HepG2 (cell line): Measurements from ENCODE around the gene TMEM39A. TPM values are rescaled to one million over a fixed set of nuclear protein-coding genes. Genes with fewer than 3 reads are reported as not detected.

Source experiments
- ARNTL ChIP-seq: sonication (generic); formaldehyde crosslinking; IDR thresholded peaks from 2 replicates; pipeline ENCODE4 v1.4.0; 2020; ENCODE audit warnings: mild to moderate bottlenecking, missing genetic modification reagents
- CHCHD3 ChIP-seq: sonication (generic); formaldehyde crosslinking; IDR thresholded peaks from 2 replicates; pipeline ENCODE4 v1.8.0; 2022; ENCODE audit warnings: mild to moderate bottlenecking, missing genetic modification reagents, moderate library complexity
- HOXA5 ChIP-seq: sonication (generic); formaldehyde crosslinking; IDR thresholded peaks from 2 replicates; pipeline ENCODE4 v1.4.0; 2020; ENCODE audit warnings: missing genetic modification reagents
- JDP2 ChIP-seq: sonication (generic); formaldehyde crosslinking; IDR thresholded peaks from 2 replicates; pipeline ENCODE4 v1.8.1; 2022; ENCODE audit warnings: missing genetic modification reagents, borderline replicate concordance
- KLF12 ChIP-seq: sonication (generic); formaldehyde crosslinking; IDR thresholded peaks from 2 replicates; pipeline ENCODE4 v1.4.0; 2020; ENCODE audit warnings: missing genetic modification reagents, borderline replicate concordance
- NFE2 ChIP-seq: sonication (generic); formaldehyde crosslinking; IDR thresholded peaks from 2 replicates; pipeline ENCODE4 v1.4.0; 2020; ENCODE audit warnings: missing genetic modification reagents
- NR3C1 ChIP-seq: sonication (generic); formaldehyde crosslinking; IDR thresholded peaks from 2 replicates; pipeline ENCODE4 v1.4.0; 2020; ENCODE audit warnings: missing genetic modification reagents
- PCBP2 ChIP-seq: fragments of 200-400 bp; formaldehyde crosslinking; optimal IDR thresholded peaks from 2 replicates; pipeline ENCODE3; 2018; ENCODE audit warnings: low read length, low read depth; ENCODE audit not compliant: poor library complexity, severe bottlenecking
- RELA ChIP-seq: sonication (generic); formaldehyde crosslinking; IDR thresholded peaks from 2 replicates; pipeline ENCODE4 v1.4.0; 2020; ENCODE audit warnings: missing genetic modification reagents
- REXO4 ChIP-seq: sonication (generic); formaldehyde crosslinking; IDR thresholded peaks from 2 replicates; pipeline ENCODE4 v1.8.0; 2022; ENCODE audit warnings: missing genetic modification reagents, mild to moderate bottlenecking, borderline replicate concordance
- RFX5 ChIP-seq: IDR thresholded peaks from 2 replicates; pipeline ENCODE4 v1.6.1; 2011; ENCODE audit warnings: low read depth, low read length, improper control_type of control experiment
- STAG1 ChIP-seq: sonication (generic); formaldehyde crosslinking; IDR thresholded peaks from 2 replicates; pipeline ENCODE4 v1.4.0; 2020; ENCODE audit warnings: missing genetic modification reagents
- UBTF ChIP-seq: sonication (generic); formaldehyde crosslinking; IDR thresholded peaks from 2 replicates; pipeline ENCODE4 v1.4.0; 2020; ENCODE audit warnings: mild to moderate bottlenecking, missing genetic modification reagents
- YEATS4 ChIP-seq: sonication (generic); formaldehyde crosslinking; IDR thresholded peaks from 2 replicates; pipeline ENCODE4 v1.4.0; 2020; ENCODE audit warnings: missing genetic modification reagents, borderline replicate concordance
- ZBTB33 ChIP-seq: sonication (generic); formaldehyde crosslinking; IDR thresholded peaks from 2 replicates; pipeline ENCODE4 v1.4.0; 2020; ENCODE audit warnings: missing genetic modification reagents
- ZHX1 ChIP-seq: sonication (generic); formaldehyde crosslinking; IDR thresholded peaks from 2 replicates; pipeline ENCODE4 v1.8.1; 2022; ENCODE audit warnings: low read depth, mild to moderate bottlenecking, missing genetic modification reagents
- ZMAT3 ChIP-seq: sonication (generic); formaldehyde crosslinking; conservative IDR thresholded peaks from 2 replicates; pipeline ENCODE4 v1.7.0; 2021; ENCODE audit warnings: missing genetic modification reagents
- ZNF230 ChIP-seq: sonication (generic); formaldehyde crosslinking; IDR thresholded peaks from 2 replicates; pipeline ENCODE4 v1.4.0; 2020; ENCODE audit warnings: mild to moderate bottlenecking, missing genetic modification reagents
- ZNF282 ChIP-seq: fragments of 450-650 bp; IDR thresholded peaks from 2 replicates; pipeline ENCODE4 v1.6.1; 2018; ENCODE audit not compliant: partially characterized antibody
- ZNF75D ChIP-seq: sonication (generic); formaldehyde crosslinking; IDR thresholded peaks from 2 replicates; pipeline ENCODE4 v1.8.1; 2023; ENCODE audit warnings: missing genetic modification reagents, mild to moderate bottlenecking, borderline replicate concordance
- ZNF766 ChIP-seq: sonication (generic); formaldehyde crosslinking; IDR thresholded peaks from 2 replicates; pipeline ENCODE4 v1.5.0; 2020; ENCODE audit warnings: missing genetic modification reagents, borderline replicate concordance
- ZNF768 ChIP-seq: sonication (generic); formaldehyde crosslinking; IDR thresholded peaks from 2 replicates; pipeline ENCODE4 v1.4.0; 2020; ENCODE audit warnings: missing genetic modification reagents
- ZNF780A ChIP-seq: sonication (generic); formaldehyde crosslinking; IDR thresholded peaks from 2 replicates; pipeline ENCODE4 v1.8.0; 2022; ENCODE audit warnings: mild to moderate bottlenecking, missing genetic modification reagents, moderate library complexity
- ZNF891 ChIP-seq: sonication (generic); formaldehyde crosslinking; IDR thresholded peaks from 2 replicates; pipeline ENCODE4 v1.5.0; 2020; ENCODE audit warnings: mild to moderate bottlenecking, missing genetic modification reagents
- polyA plus RNA-seq, 8 experiments: library from polyadenylated mRNA; depleted of rRNA in 3 of 8; stranded (reverse) in 7 of 8; unstranded in 1 of 8; fragments of >200 nt; fragmentation: Illumina TruSeq in 4 of 8; extraction: Trizol in 4 of 8; gene quantifications; 2 replicates each; pipeline versions ENCODE4 v1.2.1 to v1.2.3, GENCODE V29; 2011 to 2016; ENCODE audit warnings: low read depth in 4 of 8, missing spikeins in 1 of 8, mixed read lengths in 1 of 8; ENCODE audit not compliant: insufficient read depth in 1 of 8
- total RNA-seq, 5 experiments: library from RNA; depleted of rRNA; stranded (reverse); fragments of >200 nt; fragmentation: Illumina TruSeq; extraction: Trizol; gene quantifications; 2 replicates each; pipeline ENCODE4 v1.2.3, GENCODE V29; 2016; ENCODE audit warnings: low read depth in 1 of 5

Gene TMEM39A
- total and polyA plus RNA-seq, 2 of the 13 experiments (the other 11 are each of a cell fraction or from before 2014, with no cell fraction given), result 55.8 to 64.9 TPM

DNA sequence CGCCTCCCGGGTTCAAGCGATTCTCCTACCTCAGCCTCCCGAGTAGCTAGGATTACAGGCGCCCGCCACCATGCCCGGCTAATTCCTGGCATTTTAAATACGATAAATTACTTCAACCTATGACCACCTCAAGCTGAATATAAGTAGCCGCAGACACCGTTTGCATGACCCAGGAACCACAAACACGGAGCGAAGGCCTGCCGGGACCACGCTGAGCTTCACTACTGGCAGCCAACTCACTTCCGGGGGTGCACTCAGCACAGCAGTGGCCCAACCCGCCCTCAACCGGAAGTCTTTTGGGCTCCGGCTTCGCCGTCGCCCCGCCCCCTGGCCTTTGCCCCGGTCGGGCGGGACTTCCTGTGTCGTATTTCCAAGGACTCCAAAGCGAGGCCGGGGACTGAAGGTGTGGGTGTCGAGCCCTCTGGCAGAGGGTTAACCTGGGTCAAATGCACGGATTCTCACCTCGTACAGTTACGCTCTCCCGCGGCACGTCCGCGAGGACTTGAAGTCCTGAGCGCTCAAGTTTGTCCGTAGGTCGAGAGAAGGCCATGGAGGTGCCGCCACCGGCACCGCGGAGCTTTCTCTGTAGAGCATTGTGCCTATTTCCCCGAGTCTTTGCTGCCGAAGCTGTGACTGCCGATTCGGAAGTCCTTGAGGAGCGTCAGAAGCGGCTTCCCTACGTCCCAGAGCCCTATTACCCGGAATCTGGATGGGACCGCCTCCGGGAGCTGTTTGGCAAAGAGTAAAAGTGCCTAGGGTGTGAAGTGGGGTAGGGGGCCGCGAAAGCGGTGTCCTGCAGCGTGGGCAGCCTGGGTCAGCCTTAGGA is 35.0 kb upstream of the TMEM39A start, which contains the start of gene TIMMDC1 (continued):
- TF ChIP-seq ZHX1 (CRISPR knock-in tag) (no peak), ZBTB33 (CRISPR knock-in tag) (no peak), ZNF766 (CRISPR knock-in tag) (peak; percentile 63; the same call in 1 of the 2 replicates), RFX5 (peak; percentile 39; the same call in 1 of the 2 replicates), ZNF768 (CRISPR knock-in tag) (peak; percentile 67), ZNF780A (CRISPR knock-in tag) (0 out of 2 replicates have a peak, but pooled peaks have one; percentile 54), NR3C1 (CRISPR knock-in tag) (no peak), ZNF891 (CRISPR knock-in tag) (peak; percentile 90), STAG1 (CRISPR knock-in tag) (no peak; the same call in 1 of the 2 replicates), ZNF282 (no peak), PCBP2 (no peak), HOXA5 (CRISPR knock-in tag) (no peak; the same call in 1 of the 2 replicates), NFE2 (no peak), UBTF (peak; percentile 77), CHCHD3 (CRISPR knock-in tag) (no peak), ARNTL (CRISPR knock-in tag) (peak; percentile 27; the same call in 1 of the 2 replicates), YEATS4 (CRISPR knock-in tag) (peak; percentile 96), REXO4 (no peak), RELA (CRISPR knock-in tag) (no peak), ZNF230 (CRISPR knock-in tag) (no peak; the same call in 1 of the 2 replicates), JDP2 (no peak; the same call in 1 of the 2 replicates), KLF12 (CRISPR knock-in tag) (no peak), ZNF75D (CRISPR knock-in tag) (no peak), ZMAT3 (CRISPR knock-in tag) (no peak)
